Right atrium auricular region (tissue), 2 donors: ENCODE results near the gene NUP188. TPM values are rescaled to one million over a fixed set of nuclear protein-coding genes. Genes with fewer than 3 reads are reported as not detected.
"Not testable (repeated sequence)": the region's sequence is repeated elsewhere in the genome, so short reads cannot be mapped to it uniquely, and the experiment has no call there.

ENCODE experiments used
- DNase-seq: peaks from one replicate; pipeline ENCODE4 v3.0.0-alpha.2; 2019; ENCODE audit warnings: low spot score
- H3K27ac ChIP-seq, 2 donors: fragments of 200-600 bp; sonication (generic); 1 replicate in 1 of 2; 2 replicates in 1 of 2; pipeline ENCODE4 v1.5.1; 2016 to 2019
- H3K27me3 ChIP-seq, 2 donors: fragments of 200-600 bp; sonication (generic); one replicate each; pipeline versions ENCODE4 v1.5.1 to v1.6.0; 2017 to 2019
- H3K36me3 ChIP-seq: fragments of 200-600 bp; sonication (generic); one replicate; pipeline ENCODE4 v1.5.1; 2016
- H3K4me1 ChIP-seq, 2 donors: fragments of 200-600 bp; sonication (generic); one replicate each; pipeline versions ENCODE4 v1.5.1 to v1.6.0; 2017 to 2019
- H3K4me3 ChIP-seq, 2 donors: fragments of 200-600 bp; sonication (generic); 1 replicate in 1 of 2; 2 replicates in 1 of 2; pipeline ENCODE4 v1.5.1; 2017 to 2019; ENCODE audit warnings: mild to moderate bottlenecking in 1 of 2, moderate library complexity in 1 of 2
- H3K9me3 ChIP-seq, 2 donors: fragments of 200-600 bp; sonication (generic); one replicate each; pipeline ENCODE4 v1.5.1; 2019
- CTCF ChIP-seq, 2 donors: fragments of 200-600 bp; sonication (generic); IDR thresholded peaks; one replicate each; pipeline ENCODE4 v1.5.1; 2019; ENCODE audit warnings: antibody characterized with exemption in 2 of 2
- total RNA-seq, 2 donors: library from RNA; depleted of rRNA; stranded (reverse); fragments of >200 nt; gene quantifications; one replicate each; pipeline ENCODE4 v1.1.0, GENCODE V29; 2016

Gene NUP188
- total RNA-seq, 2 donors from 2014 or later: 23.5 to 26.8 TPM

GRCh38 chr9:128945798-128946501, 1.5 kb upstream of the NUP188 start:
- Histone ChIP-seq H3K27ac (no peak overlapping the region), H3K27me3 (no peaks in the 10 kb centered on the region), H3K9me3 (no peaks in the 10 kb centered on the region), H3K36me3 (peaks cover 7% of the 10 kb centered on the region), H3K4me1 (peaks cover 0 to 51% of the 10 kb centered on the region in 2 donors), H3K4me3 (no peak overlapping the region)
- TF ChIP-seq CTCF (IDR thresholded peaks at IDR 0.05): no peak
- no peak for DNase-seq

GRCh38 chr9:128946571-128947276, 775 bp upstream of the NUP188 start:
- H3K27me3 ChIP-seq: no peaks in the 10 kb centered on the region
- H3K4me1 ChIP-seq: peaks cover 0 to 43% of the 10 kb centered on the region in 2 donors
- TF ChIP-seq CTCF (IDR thresholded peaks at IDR 0.05): no peak
- H3K9me3 ChIP-seq: no peaks in the 10 kb centered on the region
- DNase-seq: no peak
- peak overlapping the region; percentile 74 to 95 for H3K4me3 ChIP-seq
- peak overlapping the region; percentile 94 to 96 for H3K27ac ChIP-seq
- H3K36me3 ChIP-seq: peaks cover 2% of the 10 kb centered on the region

- Histone ChIP-seq H3K27ac (peak overlapping the region; percentile 94 to 96), H3K4me3 (peak overlapping the region; percentile 74 to 95), H3K27me3 (no peaks in the 10 kb centered on the region), H3K9me3 (no peaks in the 10 kb centered on the region), H3K36me3 (peaks cover 4% of the 10 kb centered on the region), H3K4me1 (peaks cover 0 to 39% of the 10 kb centered on the region in 2 donors)
- no peak for TF ChIP-seq CTCF (IDR thresholded peaks at IDR 0.05)
- DNase-seq: no peak
Measured at GRCh38 chr9:128947277-128947526, 297 bp upstream of the NUP188 start.

- H3K27ac ChIP-seq, H3K4me3 ChIP-seq, H3K4me1 ChIP-seq, H3K9me3 ChIP-seq, DNase-seq, H3K27me3 ChIP-seq: not testable (repeated sequence)
- H3K36me3 ChIP-seq: peaks cover 42% of the 10 kb centered on the region
Measured at GRCh38 chr9:128961403-128961802, 13.9 kb downstream of the NUP188 start.

GRCh38 chr9:128969491-128969890, 22.0 kb downstream of the NUP188 start:
- H3K27ac ChIP-seq: no peak overlapping the region

More at GRCh38 chr9:128969491-128969890, 22.0 kb downstream of the NUP188 start:
- no peak for TF ChIP-seq CTCF (IDR thresholded peaks at IDR 0.05)
- no peaks in the 10 kb centered on the region for H3K9me3 ChIP-seq
- H3K4me1 ChIP-seq: no peaks in the 10 kb centered on the region
- DNase-seq: no peak
- H3K27me3 ChIP-seq: no peaks in the 10 kb centered on the region
- peaks cover 58% of the 10 kb centered on the region for H3K36me3 ChIP-seq
- no peak overlapping the region for H3K4me3 ChIP-seq
